Bladder microvascular endothelial cell (primary cell): ENCODE results near the gene BMF. TPM values are rescaled to one million over a fixed set of nuclear protein-coding genes. Genes with fewer than 3 reads are reported as not detected.

Experiments
- total RNA-seq: library from RNA; depleted of rRNA; stranded (reverse); fragments of >200 nt; gene quantifications from 2 replicates; pipeline ENCODE4 v1.2.3, GENCODE V29; 2014

The BMF gene
- total RNA-seq = 5.3 and 11.1 TPM in 2 replicates

DNA sequence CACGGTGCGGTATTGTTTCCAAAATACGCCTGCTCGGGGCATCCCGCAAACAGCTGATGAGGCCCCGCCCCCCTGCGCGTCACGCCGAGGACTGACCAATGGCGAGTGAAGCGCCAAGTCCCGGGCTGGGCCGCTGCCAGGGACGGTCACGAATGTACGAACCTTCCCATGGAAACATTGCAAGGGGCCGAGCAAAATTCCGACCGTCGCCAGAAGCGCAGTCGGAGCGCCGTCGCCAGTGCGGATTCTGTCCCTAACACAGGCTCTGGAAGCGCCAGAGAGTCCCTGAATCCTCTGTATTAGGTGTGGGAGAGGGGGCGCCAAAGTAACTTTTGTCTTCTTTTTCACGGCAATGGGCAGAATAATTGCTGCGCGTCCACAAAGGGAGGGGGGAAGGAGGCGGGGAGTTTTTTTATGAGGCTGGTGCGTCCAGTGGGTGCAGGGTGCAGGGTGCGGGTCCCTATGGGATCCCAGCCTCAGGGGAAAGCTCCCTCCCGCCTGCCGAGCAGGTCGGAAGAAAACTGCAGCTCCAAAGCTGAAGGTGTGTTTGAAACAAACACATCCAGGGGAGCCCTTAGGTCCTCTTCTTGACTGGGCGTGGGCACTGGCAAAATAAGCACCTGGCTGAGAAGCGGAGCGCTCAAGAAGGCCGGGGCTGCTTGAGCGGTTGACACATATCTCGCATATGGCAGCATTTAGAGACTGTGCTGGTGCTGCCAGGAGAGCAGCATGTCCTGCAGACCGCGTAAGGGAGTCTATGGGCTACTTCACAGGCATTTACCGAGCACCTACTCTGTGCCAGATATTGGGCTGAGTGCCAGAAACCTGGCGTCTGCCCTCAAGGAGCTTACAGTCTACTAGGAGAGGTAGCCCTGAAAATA is at the start of gene BMF:
TSS of gene BMF (minus strand) at position 25 of the 881 bp plus-strand sequence. CDS start 2,793 bp downstream, outside the sequence.

DNA sequence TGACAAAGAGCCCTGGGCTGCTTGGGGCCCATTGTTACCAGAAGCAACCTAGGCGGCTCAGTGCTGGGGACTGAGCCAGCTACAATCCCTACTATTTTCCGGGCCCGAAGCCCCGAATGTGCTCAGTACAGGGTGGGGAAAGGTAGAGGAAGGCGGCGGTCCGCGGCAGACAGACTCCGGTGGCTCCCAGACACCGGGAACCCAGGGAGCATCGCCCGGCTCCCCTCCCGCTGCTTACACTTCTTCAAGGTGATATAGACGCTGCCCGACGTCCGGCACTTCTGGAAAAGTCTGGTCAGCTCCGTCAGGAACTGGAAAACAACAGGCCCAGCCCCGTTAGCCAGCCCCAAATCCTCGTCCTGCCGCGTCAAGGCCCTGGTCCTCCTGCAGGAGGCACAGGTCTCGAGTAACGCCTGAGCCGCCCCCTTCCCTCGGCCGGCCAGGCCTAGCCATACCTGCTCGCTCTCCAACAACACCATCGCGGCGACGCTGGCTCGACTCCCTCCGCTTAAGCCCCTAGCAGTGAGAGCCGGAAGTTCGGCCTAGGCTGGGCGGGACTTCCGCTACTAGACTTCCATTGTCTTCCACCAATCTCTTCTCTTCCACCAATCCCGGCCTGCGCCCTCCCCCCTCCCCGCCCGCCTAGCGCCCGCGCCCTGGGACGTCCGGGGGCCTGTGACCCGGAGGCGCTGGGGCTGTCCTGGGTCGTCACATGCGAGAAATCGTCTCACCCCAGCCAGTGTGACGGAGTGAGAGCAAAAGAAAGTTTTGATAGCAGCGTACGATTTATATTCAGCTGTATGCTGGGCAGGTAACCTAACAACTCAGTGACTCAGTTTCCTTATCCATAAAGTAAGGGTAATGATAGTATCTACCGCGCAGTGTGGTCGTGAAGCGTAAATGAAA is 69.8 kb downstream of the BMF start, which contains the start of gene SRP14:
TSS of gene SRP14 (minus strand) at position 544 of the 906 bp plus-strand sequence. CDS start at position 479, 65 bp downstream.

Other genes with a start within 250 kb of the BMF start
- gene GPR176, start 188.6 kb downstream of the BMF start, total RNA-seq = 15.7 and 22.5 TPM in 2 replicates
- gene EIF2AK4, start 174.8 kb downstream of the BMF start, total RNA-seq = 32.4 and 46.8 TPM in 2 replicates
- 227 and 305 TPM in 2 replicates for gene SRP14, start 69.7 kb downstream of the BMF start, total RNA-seq
- 20.4 and 21.2 TPM in 2 replicates for gene BUB1B, start 52.2 kb upstream of the BMF start, total RNA-seq
- gene PAK6, start 130.2 kb upstream of the BMF start, total RNA-seq = not detected in 2 replicates
- not detected in 2 replicates for gene ANKRD63, start 174.2 kb upstream of the BMF start, total RNA-seq
- 0.13 and 0.16 TPM in 2 replicates for gene PLCB2, start 199.1 kb upstream of the BMF start, total RNA-seq
- gene INAFM2, start 214.8 kb upstream of the BMF start, total RNA-seq = 7.6 and 9.9 TPM in 2 replicates
- 10.8 and 36.9 TPM in 2 replicates for gene CCDC9B, start 232.1 kb upstream of the BMF start, total RNA-seq
- not detected in 2 replicates for gene PHGR1, start 242.2 kb upstream of the BMF start, total RNA-seq
- gene DISP2, start 249.3 kb upstream of the BMF start, total RNA-seq = under 0.01 and 0.38 TPM in 2 replicates